ENCODE data around the gene SSBP3. TPM values are rescaled to one million over a fixed set of nuclear protein-coding genes. Genes with fewer than 3 reads are reported as not detected.

Gene SSBP3
- total RNA-seq, 1 experiment from 2014 or later, result 26.5 TPM

DNA sequence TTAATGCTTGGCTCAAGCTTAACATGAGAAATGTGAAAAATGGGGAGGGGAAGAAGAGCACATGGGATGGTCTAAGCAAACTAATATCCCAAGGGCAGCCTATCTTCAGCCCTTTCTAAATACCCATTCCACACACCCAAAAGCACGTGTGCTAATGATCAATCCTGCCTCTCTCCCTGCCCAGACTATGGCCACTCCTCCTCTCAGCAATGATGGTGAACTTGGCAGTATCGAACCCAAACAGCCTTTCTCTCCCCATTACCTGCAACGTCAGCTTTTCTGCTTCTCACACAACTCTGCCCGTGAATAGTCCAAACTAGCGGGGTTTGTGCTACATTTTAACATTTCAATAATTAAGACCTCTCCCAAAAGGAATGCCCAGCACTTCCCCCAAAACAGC lies 41.6 kb downstream of the SSBP3 start:
- Histone ChIP-seq H3K27me3 (ENCODE audit: insufficient read depth, low read depth) (no peaks in the 10 kb centered on the region), H3K4me1 (replicated peaks; ENCODE audit: insufficient read depth) (no peaks in the 10 kb centered on the region), H3K4me2 (no peak overlapping the region), H3K4me3 (no peak overlapping the region), H3K36me3 (ENCODE audit: low read depth) (no peaks in the 10 kb centered on the region), H3K9me3 (ENCODE audit: insufficient read depth, low read depth) (no peaks in the 10 kb centered on the region), H4K20me1 (ENCODE audit: insufficient read depth) (no peaks in the 10 kb centered on the region), H2AFZ (no peak overlapping the region), H3K79me2 (ENCODE audit: low read depth) (no peaks in the 10 kb centered on the region), H3K9me2 (ENCODE audit: insufficient read depth) (no peaks in the 10 kb centered on the region), H3K27ac (no peak overlapping the region), H3F3A (ENCODE audit: insufficient read depth, low read depth) (no peaks in the 10 kb centered on the region)
- intact Hi-C loops (cut with micrococcal nuclease; ENCODE audit: unreplicated experiment), result no loop called here
- no peak for TF ChIP-seq EZH2 (IDR thresholded peaks at IDR 0.05; ENCODE audit: low read depth)
- TF ChIP-seq, protein P1, sequence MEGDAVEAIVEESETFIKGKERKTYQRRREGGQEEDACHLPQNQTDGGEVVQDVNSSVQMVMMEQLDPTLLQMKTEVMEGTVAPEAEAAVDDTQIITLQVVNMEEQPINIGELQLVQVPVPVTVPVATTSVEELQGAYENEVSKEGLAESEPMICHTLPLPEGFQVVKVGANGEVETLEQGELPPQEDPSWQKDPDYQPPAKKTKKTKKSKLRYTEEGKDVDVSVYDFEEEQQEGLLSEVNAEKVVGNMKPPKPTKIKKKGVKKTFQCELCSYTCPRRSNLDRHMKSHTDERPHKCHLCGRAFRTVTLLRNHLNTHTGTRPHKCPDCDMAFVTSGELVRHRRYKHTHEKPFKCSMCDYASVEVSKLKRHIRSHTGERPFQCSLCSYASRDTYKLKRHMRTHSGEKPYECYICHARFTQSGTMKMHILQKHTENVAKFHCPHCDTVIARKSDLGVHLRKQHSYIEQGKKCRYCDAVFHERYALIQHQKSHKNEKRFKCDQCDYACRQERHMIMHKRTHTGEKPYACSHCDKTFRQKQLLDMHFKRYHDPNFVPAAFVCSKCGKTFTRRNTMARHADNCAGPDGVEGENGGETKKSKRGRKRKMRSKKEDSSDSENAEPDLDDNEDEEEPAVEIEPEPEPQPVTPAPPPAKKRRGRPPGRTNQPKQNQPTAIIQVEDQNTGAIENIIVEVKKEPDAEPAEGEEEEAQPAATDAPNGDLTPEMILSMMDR (conservative IDR thresholded peaks at IDR 0.05), result no peak
- ChIA-PET CTCF (interaction anchor here (0.5 kb wide), 1 partner anchor 334 kb away, joined by 4 read pairs; no protein-coding TSS in a partner anchor), POLR2A (ENCODE audit: unreplicated experiment) (no interaction called here)
- DNase-seq, result no peak
- no TSS peak for BruUV-seq (replicated peaks)

DNA sequence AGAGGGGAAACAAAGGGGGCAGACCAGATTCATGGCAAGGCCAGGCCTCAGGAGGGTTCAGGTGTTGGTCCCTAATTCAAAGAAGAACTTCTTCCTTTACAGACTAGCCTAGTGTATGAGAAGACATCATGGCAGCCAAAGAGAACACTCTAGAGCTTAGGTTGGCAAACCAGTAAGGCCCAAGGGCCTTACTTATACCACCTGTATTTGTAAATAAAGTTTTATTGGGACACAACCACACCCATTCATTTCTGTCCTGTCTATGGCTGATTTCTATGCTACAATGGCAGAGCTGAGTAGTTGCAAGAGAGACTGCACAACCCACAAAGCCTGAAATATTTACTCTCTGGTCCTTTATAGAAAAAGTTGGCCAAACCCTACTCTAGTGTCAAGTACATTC lies 42.3 kb downstream of the SSBP3 start:
- BruUV-seq (replicated peaks), result no TSS peak
- DNase-seq, result no peak
- Histone ChIP-seq H3F3A (ENCODE audit: insufficient read depth, low read depth) (no peaks in the 10 kb centered on the region), H4K20me1 (ENCODE audit: insufficient read depth) (no peaks in the 10 kb centered on the region), H3K27me3 (ENCODE audit: insufficient read depth, low read depth) (no peaks in the 10 kb centered on the region), H2AFZ (no peak overlapping the region), H3K36me3 (ENCODE audit: low read depth) (no peaks in the 10 kb centered on the region), H3K79me2 (ENCODE audit: low read depth) (no peaks in the 10 kb centered on the region), H3K9me3 (ENCODE audit: insufficient read depth, low read depth) (no peaks in the 10 kb centered on the region), H3K9me2 (ENCODE audit: insufficient read depth) (no peaks in the 10 kb centered on the region), H3K4me3 (no peak overlapping the region), H3K4me1 (replicated peaks; ENCODE audit: insufficient read depth) (no peaks in the 10 kb centered on the region), H3K4me2 (no peak overlapping the region), H3K27ac (no peak overlapping the region)
- POLR2A ChIA-PET (ENCODE audit: unreplicated experiment), result no interaction called here
- CTCF ChIA-PET, result no interaction called here
- intact Hi-C loops (cut with micrococcal nuclease; ENCODE audit: unreplicated experiment), result no loop called here
- TF ChIP-seq, protein P1 (conservative IDR thresholded peaks at IDR 0.05), result no peak
- TF ChIP-seq EZH2 (IDR thresholded peaks at IDR 0.05; ENCODE audit: low read depth), result no peak

DNA sequence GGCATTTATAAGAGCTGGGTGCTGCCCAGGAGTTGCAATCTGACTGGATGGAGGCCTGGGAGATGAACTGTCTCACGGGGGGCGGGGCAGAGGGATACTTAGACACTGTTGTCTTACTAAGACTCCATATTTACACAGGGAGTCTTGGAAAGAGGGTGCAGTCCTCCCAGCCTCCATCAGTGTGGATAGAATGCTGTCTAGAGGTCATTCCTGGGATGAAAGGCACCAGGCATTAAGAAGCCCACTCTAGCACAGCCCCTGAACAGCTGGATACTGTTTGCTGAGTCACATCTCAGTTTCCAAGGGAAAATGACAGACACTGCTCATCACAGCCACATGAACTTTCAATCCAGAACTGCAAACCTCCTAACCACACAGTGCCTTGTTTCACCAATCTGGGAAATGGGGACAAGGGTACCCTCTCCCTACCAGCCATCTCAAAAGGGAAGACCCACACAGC lies 43.3 kb downstream of the SSBP3 start:
- intact Hi-C loops (cut with micrococcal nuclease; ENCODE audit: unreplicated experiment), result no loop called here
- CTCF ChIA-PET, result no interaction called here
- no peak overlapping the region for H3K4me2 ChIP-seq
- no peaks in the 10 kb centered on the region for H4K20me1 ChIP-seq (ENCODE audit: insufficient read depth)
- no peak for DNase-seq
- H3K36me3 ChIP-seq (ENCODE audit: low read depth), result no peaks in the 10 kb centered on the region
- TF ChIP-seq, protein P1 (conservative IDR thresholded peaks at IDR 0.05), result no peak
- H3K79me2 ChIP-seq (ENCODE audit: low read depth), result no peaks in the 10 kb centered on the region
- no peak overlapping the region for H3K27ac ChIP-seq
- no TSS peak for BruUV-seq (replicated peaks)
- no peaks in the 10 kb centered on the region for H3K9me3 ChIP-seq (ENCODE audit: insufficient read depth, low read depth)
- no peaks in the 10 kb centered on the region for H3F3A ChIP-seq (ENCODE audit: insufficient read depth, low read depth)
- POLR2A ChIA-PET (ENCODE audit: unreplicated experiment), result no interaction called here
- H3K9me2 ChIP-seq (ENCODE audit: insufficient read depth), result no peaks in the 10 kb centered on the region
- H3K4me3 ChIP-seq, result no peak overlapping the region
- H3K4me1 ChIP-seq (replicated peaks; ENCODE audit: insufficient read depth), result no peaks in the 10 kb centered on the region
- H3K27me3 ChIP-seq (ENCODE audit: insufficient read depth, low read depth), result no peaks in the 10 kb centered on the region
- no peak overlapping the region for H2AFZ ChIP-seq
